Stomach smooth muscle (tissue), 2 donors: ENCODE measurements around the gene LIMA1.
"Not testable (repeated sequence)": the region's sequence is repeated elsewhere in the genome, so short reads cannot be mapped to it uniquely, and the experiment has no call there.

Experiments
- H3K27ac ChIP-seq: one replicate; pipeline ENCODE4 v1.7.0; 2013; ENCODE audit warnings: mild to moderate bottlenecking, low read length, inconsistent platforms
- H3K27me3 ChIP-seq, 2 donors: one replicate each; pipeline ENCODE4 v1.7.0; 2013; ENCODE audit warnings: low read length in 2 of 2; ENCODE audit not compliant: insufficient read depth in 2 of 2, control insufficient read depth in 1 of 2
- H3K36me3 ChIP-seq, 2 donors: one replicate each; pipeline ENCODE4 v1.7.0; 2013; ENCODE audit warnings: low read length in 2 of 2; ENCODE audit not compliant: control insufficient read depth in 2 of 2, insufficient read depth in 2 of 2
- H3K4me1 ChIP-seq: one replicate; pipeline ENCODE4 v1.7.0; 2013; ENCODE audit warnings: low read length; ENCODE audit not compliant: control insufficient read depth, insufficient read depth
- H3K4me3 ChIP-seq, 2 donors: one replicate each; pipeline ENCODE4 v1.7.0; 2013; ENCODE audit warnings: low read length in 2 of 2
- H3K9ac ChIP-seq, 2 donors: one replicate each; pipeline ENCODE4 v1.7.0; 2013; ENCODE audit warnings: low read length in 2 of 2, mild to moderate bottlenecking in 1 of 2
- H3K9me3 ChIP-seq, 2 donors: one replicate each; pipeline ENCODE4 v1.7.0; 2013; ENCODE audit warnings: low read length in 2 of 2; ENCODE audit not compliant: control insufficient read depth in 2 of 2
- donor health status: healthy.
- donor health status: Pancreatic carcinoma.

Gene LIMA1

GRCh38 chr12:50247665-50248064, 35.7 kb downstream of the LIMA1 start:
- not testable (repeated sequence) for H3K36me3 ChIP-seq, H3K9ac ChIP-seq, H3K4me1 ChIP-seq, H3K27me3 ChIP-seq, H3K9me3 ChIP-seq, H3K27ac ChIP-seq, H3K4me3 ChIP-seq

GRCh38 chr12:50246873-50247612, 36.3 kb downstream of the LIMA1 start:
- Histone ChIP-seq H3K4me3 (no peak overlapping the region), H3K27ac (no peak overlapping the region), H3K4me1 (peaks cover 6% of the 10 kb centered on the region)

GRCh38 chr12:50246197-50246865, 37.0 kb downstream of the LIMA1 start:
- Histone ChIP-seq H3K9ac (no peak overlapping the region), H3K4me1 (peaks cover 8% of the 10 kb centered on the region), H3K27ac (no peak overlapping the region)

More at GRCh38 chr12:50246873-50247612, 36.3 kb downstream of the LIMA1 start:
- Histone ChIP-seq H3K9ac (no peak overlapping the region), H3K36me3 (no peaks in the 10 kb centered on the region), H3K27me3 (no peaks in the 10 kb centered on the region), H3K9me3 (no peaks in the 10 kb centered on the region)

GRCh38 chr12:50243507-50243906, 39.8 kb downstream of the LIMA1 start:
- Histone ChIP-seq H3K9me3 (no peaks in the 10 kb centered on the region), H3K36me3 (no peaks in the 10 kb centered on the region), H3K27ac (peak overlapping the region; percentile 73), H3K9ac (no peak overlapping the region), H3K27me3 (no peaks in the 10 kb centered on the region), H3K4me1 (peaks cover 15% of the 10 kb centered on the region), H3K4me3 (no peak overlapping the region)

More at GRCh38 chr12:50246197-50246865, 37.0 kb downstream of the LIMA1 start:
- Histone ChIP-seq H3K4me3 (no peak overlapping the region), H3K9me3 (no peaks in the 10 kb centered on the region), H3K27me3 (no peaks in the 10 kb centered on the region), H3K36me3 (no peaks in the 10 kb centered on the region)

DNA sequence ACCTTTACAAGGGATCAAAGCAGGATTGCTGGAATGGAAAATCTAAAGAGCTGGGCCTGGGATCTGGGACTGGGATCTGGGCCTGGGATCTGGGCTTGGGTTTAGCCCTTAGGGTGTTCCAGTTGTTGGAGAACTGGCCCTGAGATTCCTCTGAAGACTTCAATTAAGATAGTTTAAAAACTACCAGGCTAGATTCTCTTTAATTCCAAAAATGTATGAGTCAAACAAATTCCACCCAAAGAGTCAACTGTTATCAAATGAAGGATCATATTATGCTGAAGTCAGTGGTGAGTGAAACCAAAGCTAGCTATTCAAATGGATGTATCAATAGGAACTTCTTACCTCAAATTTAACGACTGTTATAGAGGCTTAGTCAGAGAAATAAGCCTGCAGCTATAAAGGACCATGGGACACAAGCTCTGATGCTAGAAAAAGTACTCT, 40.5 kb downstream of the LIMA1 start:
- Histone ChIP-seq H3K27ac (peak overlapping the region; percentile 73), H3K4me1 (peaks cover 15% of the 10 kb centered on the region), H3K4me3 (no peak overlapping the region), H3K36me3 (no peaks in the 10 kb centered on the region), H3K27me3 (no peaks in the 10 kb centered on the region), H3K9ac (no peak overlapping the region), H3K9me3 (no peaks in the 10 kb centered on the region)

DNA sequence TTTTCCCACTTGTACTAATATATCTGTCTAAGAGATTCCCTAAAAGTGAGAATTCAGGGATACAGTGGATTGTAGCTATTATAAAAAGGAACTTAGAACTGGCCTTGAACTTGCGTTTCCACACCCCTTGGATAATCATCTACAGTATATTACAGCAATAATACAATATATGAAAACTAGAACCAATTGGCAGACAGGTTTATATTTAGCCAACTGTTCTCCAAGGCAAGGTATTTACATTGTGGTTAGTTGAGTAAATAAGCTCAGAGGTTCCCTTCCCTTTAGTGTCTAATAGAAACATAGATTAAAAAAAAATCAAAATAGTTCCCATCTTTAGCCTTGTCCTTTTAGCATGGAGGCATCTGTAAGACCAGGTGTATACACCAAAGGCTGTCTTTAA, 42.1 kb downstream of the LIMA1 start:
- H3K27ac ChIP-seq = peak overlapping the region; percentile 32
- no peaks in the 10 kb centered on the region for H3K9me3 ChIP-seq
- peaks cover 15% of the 10 kb centered on the region for H3K4me1 ChIP-seq
- H3K4me3 ChIP-seq = no peak overlapping the region
- no peak overlapping the region for H3K9ac ChIP-seq
- no peaks in the 10 kb centered on the region for H3K27me3 ChIP-seq
- H3K36me3 ChIP-seq = no peaks in the 10 kb centered on the region

DNA sequence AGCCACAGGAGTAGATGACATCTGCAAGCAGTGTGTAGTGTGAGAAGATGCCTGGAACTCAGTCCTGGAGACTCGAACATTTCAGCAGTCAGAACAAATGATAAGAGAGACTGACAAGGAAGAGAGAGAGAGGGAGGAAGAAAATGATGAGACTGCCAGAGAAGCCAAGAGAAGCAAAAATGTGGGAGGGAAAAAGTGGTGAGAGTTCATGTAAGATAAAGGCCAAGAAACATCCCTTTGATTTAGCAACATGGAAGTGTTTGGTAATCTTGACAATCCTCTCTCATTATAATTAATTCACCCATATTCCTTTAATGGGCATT, 42.6 kb downstream of the LIMA1 start:
- Histone ChIP-seq H3K9me3 (no peaks in the 10 kb centered on the region), H3K27ac (no peak overlapping the region), H3K27me3 (no peaks in the 10 kb centered on the region), H3K4me1 (peaks cover 15% of the 10 kb centered on the region), H3K4me3 (no peak overlapping the region), H3K9ac (no peak overlapping the region), H3K36me3 (no peaks in the 10 kb centered on the region)

DNA sequence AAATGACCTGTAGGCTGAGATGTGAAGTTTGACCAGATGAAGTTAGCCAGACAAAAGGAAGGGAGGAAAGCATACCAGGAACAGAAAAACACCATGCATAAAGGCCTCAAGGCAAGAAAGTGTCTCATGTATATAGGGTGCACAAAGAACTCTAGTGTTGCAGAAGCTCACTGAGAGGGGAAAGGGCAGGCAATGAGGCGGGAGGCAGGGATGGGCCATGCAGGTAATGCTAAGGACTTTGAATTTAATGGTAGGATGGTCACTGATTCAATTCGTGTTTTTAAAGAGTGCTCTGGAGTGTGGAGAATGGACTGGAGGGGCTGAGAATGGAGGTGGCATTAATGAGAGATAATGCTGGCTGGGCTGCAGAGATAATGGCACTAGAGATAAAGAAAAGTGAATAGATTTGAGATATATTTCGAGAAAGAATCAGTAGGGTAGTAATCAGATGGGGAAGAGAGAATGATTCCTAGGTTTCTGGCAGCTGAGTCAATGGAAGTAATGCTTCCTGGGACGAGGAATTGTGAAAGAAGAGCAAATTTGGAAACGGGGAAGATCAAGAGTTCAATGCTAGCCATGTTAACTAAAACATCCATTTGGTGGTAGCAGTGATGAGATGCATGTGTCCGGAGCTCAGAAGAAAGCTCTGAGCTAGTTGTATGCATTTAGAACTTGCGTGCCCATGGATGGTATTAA, 43.1 kb downstream of the LIMA1 start:
- H3K4me3 ChIP-seq = no peak overlapping the region
- H3K27ac ChIP-seq = no peak overlapping the region
- no peaks in the 10 kb centered on the region for H3K27me3 ChIP-seq
- H3K36me3 ChIP-seq = no peaks in the 10 kb centered on the region
- no peak overlapping the region for H3K9ac ChIP-seq
- H3K9me3 ChIP-seq = no peaks in the 10 kb centered on the region
- peaks cover 15% of the 10 kb centered on the region for H3K4me1 ChIP-seq

DNA sequence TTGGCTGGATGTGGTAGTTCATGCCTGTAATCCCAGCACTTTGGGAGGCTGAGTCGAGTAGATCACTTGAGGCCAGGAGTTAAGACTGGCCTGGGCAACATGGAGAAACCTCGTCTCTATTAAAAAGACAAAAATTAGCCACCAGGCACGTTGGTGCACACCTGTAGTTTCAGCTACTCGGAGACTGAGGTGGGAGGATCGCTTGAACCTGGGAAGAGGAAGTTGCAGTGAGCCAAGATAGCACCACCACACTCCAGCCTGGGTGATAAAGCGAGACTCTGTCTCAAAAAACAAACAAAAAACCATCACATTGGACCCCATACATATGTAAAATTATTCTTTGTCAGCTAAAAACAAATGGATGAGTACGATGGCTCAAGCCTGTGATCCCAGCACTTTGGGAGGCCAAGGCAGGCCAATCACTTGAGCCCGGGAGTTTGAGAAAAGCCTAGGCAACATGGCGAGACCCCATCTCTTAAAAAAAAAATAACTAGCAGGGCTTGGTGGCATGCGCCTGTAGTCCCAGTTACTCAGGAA, 43.9 kb downstream of the LIMA1 start:
- H3K9ac ChIP-seq = no peak overlapping the region
- peaks cover 15% of the 10 kb centered on the region for H3K4me1 ChIP-seq
- no peaks in the 10 kb centered on the region for H3K36me3 ChIP-seq

DNA sequence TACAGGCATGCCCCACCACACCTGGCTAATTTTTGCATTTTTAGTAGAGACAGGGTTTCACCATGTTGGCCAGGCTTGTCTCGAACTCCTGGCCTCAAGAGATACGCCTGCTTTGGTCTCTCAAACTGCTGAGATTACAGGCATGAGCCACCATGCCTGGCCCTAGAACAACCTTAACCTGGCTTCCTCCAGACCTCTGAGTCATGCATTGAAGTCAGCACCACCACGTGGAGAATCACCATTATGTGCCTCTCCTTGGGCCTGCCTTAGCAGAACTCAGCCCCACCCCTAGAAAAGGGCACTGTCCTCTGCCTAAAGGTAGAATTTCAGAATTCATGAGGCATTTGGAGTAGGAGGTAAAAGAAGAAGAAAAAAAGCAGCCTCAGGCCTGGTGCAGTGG, 49.0 kb downstream of the LIMA1 start:
- no peak overlapping the region for H3K9ac ChIP-seq
- H3K4me3 ChIP-seq = no peak overlapping the region
- H3K27me3 ChIP-seq = no peaks in the 10 kb centered on the region
- no peaks in the 10 kb centered on the region for H3K4me1 ChIP-seq
- H3K36me3 ChIP-seq = no peaks in the 10 kb centered on the region
- H3K27ac ChIP-seq = no peak overlapping the region
- H3K9me3 ChIP-seq = no peaks in the 10 kb centered on the region

More for the DNA sequence above, 43.9 kb downstream of the LIMA1 start:
- H3K4me3 ChIP-seq = no peak overlapping the region
- H3K27ac ChIP-seq = no peak overlapping the region
- no peaks in the 10 kb centered on the region for H3K27me3 ChIP-seq
- H3K9me3 ChIP-seq = no peaks in the 10 kb centered on the region
